GM06990 (cell line): ENCODE measurements around the gene BCL2L11.

Experiments used
- DNase-seq: peaks from one replicate; pipeline ENCODE4 v3.0.0-alpha.2; 2011; ENCODE audit not compliant: insufficient read length; ENCODE audit errors: extremely low read depth
- H3K27me3 ChIP-seq: replicated peaks from 2 replicates; pipeline ENCODE4 v1.6.0; 2011; ENCODE audit warnings: low read length; ENCODE audit not compliant: control insufficient read depth, insufficient read depth
- H3K36me3 ChIP-seq: 2 replicates; pipeline ENCODE4 v1.5.1; 2011; ENCODE audit warnings: low read length; ENCODE audit not compliant: control insufficient read depth, insufficient read depth
- H3K4me3 ChIP-seq: replicated peaks from 2 replicates; pipeline ENCODE4 v1.5.1; 2011; ENCODE audit warnings: low read depth, mild to moderate bottlenecking, control low read depth, low read length
- TF ChIP-seq, protein P1 (sequence below): IDR thresholded peaks from 2 replicates; pipeline ENCODE4 v1.5.1; 2011; ENCODE audit warnings: low read length, control low read depth, mild to moderate bottlenecking, inconsistent platforms; ENCODE audit not compliant: insufficient read depth, poor library complexity, severe bottlenecking

Gene BCL2L11

DNA sequence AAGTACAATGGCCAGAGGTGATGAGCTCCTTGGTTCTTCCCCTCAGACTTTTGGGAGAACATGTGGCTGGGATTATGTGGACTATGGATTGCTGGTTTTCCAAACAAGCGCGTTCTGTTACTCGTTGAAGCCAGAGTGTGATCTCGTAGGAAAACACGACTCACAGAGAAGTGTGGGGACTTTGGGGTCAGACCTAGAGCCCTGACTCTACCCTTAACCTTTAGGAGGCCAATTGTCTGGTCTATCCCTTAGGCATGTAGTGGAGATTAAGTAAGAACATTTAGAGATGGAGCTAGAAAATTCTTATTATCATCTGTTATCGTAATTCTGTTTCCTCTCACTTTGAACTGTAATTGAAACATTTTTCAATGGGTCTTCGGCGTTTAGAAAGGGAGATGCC is 35.8 kb downstream of the BCL2L11 start:
- TF ChIP-seq, protein P1, sequence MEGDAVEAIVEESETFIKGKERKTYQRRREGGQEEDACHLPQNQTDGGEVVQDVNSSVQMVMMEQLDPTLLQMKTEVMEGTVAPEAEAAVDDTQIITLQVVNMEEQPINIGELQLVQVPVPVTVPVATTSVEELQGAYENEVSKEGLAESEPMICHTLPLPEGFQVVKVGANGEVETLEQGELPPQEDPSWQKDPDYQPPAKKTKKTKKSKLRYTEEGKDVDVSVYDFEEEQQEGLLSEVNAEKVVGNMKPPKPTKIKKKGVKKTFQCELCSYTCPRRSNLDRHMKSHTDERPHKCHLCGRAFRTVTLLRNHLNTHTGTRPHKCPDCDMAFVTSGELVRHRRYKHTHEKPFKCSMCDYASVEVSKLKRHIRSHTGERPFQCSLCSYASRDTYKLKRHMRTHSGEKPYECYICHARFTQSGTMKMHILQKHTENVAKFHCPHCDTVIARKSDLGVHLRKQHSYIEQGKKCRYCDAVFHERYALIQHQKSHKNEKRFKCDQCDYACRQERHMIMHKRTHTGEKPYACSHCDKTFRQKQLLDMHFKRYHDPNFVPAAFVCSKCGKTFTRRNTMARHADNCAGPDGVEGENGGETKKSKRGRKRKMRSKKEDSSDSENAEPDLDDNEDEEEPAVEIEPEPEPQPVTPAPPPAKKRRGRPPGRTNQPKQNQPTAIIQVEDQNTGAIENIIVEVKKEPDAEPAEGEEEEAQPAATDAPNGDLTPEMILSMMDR, result no peak
- DNase-seq, result no peak
- Histone ChIP-seq H3K27me3 (no peaks in the 10 kb centered on the region; the same call in 1 of the 2 replicates), H3K4me3 (no peak overlapping the region), H3K36me3 (no peaks in the 10 kb centered on the region; the same call in 1 of the 2 replicates)

DNA sequence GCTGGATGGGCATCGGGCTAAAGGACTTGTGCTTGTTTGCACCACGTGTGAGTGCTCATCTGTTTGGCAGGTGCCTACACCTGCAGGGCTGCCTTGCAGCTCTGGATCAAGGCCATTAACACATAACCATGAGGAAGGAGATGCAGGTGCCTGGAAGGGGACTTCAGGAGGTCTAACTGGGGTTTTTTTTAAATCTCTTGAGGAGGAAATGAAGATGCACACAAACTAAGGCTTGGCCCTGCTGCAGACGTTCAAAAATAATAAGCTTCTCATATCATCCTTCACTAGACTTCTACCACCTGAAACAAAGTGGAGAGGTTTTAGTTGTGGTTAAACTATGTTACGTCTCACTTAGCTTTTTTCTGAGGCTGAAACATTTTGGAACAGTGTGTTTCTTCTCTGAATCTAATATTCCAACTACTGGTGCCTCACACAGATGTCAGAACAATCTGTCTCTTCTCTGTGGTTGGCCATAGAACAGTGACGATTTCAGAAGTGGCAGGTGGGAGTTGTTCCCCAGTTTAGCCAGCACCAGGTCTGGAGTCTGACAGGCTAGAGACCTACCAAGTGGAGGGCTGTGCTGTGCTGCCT is 36.5 kb downstream of the BCL2L11 start:
- DNase-seq, result peak; percentile 37
- Histone ChIP-seq H3K27me3 (no peaks in the 10 kb centered on the region; the same call in 1 of the 2 replicates), H3K36me3 (no peaks in the 10 kb centered on the region; the same call in 1 of the 2 replicates), H3K4me3 (no peak overlapping the region)
- TF ChIP-seq, protein P1, result no peak

DNA sequence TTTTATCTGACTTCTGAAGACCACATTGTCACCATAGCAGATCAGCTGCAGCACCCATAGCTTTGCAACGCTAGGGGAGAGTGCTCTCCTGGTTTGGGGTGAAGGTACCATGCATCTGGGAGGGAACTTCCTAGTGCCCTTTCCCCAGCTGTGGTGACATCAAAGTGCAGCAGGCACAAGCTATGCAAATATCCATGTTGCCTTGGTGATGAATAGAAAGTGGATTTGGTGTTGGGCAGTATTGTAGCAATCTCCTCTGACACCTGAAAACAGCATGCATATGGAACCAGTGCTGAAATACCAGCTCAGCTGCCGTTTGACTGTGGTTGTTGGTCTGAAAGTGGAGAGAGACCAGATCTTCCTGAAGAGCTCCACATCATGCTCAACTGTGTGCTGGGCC is 37.1 kb downstream of the BCL2L11 start:
- peak; percentile 29 for DNase-seq
- TF ChIP-seq, protein P1, result peak; percentile 23

DNA sequence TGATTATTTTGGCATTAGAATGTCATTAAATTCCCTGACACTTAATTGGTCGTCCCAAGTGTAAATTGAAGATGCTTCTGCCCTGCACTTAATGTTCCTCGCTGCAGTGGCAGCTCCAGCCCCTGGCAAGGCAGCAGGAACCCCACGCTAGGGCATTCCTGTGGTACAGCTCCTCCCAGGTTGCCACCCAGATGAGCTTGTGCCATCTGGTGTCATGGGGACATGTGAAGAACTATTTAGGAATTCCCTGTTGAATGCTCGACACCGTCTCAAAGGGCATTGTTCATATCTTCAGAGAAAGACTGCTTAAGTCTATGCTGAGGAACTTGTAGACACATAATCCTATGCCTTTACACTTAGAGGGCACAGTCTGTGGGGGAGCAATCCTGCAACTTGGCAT is 38.9 kb downstream of the BCL2L11 start:
- Histone ChIP-seq H3K36me3 (no peaks in the 10 kb centered on the region), H3K27me3 (no peaks in the 10 kb centered on the region; the same call in 1 of the 2 replicates), H3K4me3 (no peak overlapping the region)
- no peak for DNase-seq
- TF ChIP-seq, protein P1, result no peak

More for the DNA sequence above, 37.1 kb downstream of the BCL2L11 start:
- H3K4me3 ChIP-seq, result no peak overlapping the region
- H3K36me3 ChIP-seq, result no peaks in the 10 kb centered on the region; the same call in 1 of the 2 replicates
- no peaks in the 10 kb centered on the region; the same call in 1 of the 2 replicates for H3K27me3 ChIP-seq

DNA sequence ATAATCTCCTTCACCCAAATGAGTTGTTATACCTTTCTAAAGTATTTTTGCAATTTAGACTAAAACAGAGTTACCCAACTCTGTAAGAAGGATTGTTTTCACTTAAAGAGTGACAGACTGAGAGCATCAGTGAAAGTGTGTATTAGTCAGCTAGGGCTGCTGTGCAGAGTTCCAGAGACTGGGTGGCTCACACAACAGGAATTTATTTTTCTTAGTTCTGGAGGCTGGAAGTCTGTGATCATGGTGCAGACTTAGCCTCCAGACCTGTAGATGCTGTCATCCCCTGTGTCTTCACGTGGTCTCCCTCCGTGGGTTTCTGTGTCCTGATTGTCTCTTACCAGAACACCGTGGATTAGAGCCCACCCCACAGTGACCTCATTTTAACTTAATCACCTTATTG is 40.0 kb downstream of the BCL2L11 start:
- Histone ChIP-seq H3K4me3 (no peak overlapping the region), H3K36me3 (no peaks in the 10 kb centered on the region), H3K27me3 (no peaks in the 10 kb centered on the region; the same call in 1 of the 2 replicates)
- no peak for DNase-seq
- TF ChIP-seq, protein P1, result no peak
